Measurements from ENCODE around the gene DND1.
"Not testable (repeated sequence)": the region's sequence is repeated elsewhere in the genome, so short reads cannot be mapped to it uniquely, and the experiment has no call there.

The DND1 gene

GRCh38 chr5:140674211-140674610 is 835 bp upstream of the DND1 start:
- no peak overlapping the region for H3K4me3 Mint-ChIP-seq
- no peak overlapping the region for H3K27ac Mint-ChIP-seq
- peaks cover 61% of the 10 kb centered on the region for H3K36me3 Mint-ChIP-seq (ENCODE audit: low read depth)
- no peaks in the 10 kb centered on the region for H3K27me3 Mint-ChIP-seq (ENCODE audit: low read depth)
- no peaks in the 10 kb centered on the region for H3K9me3 Mint-ChIP-seq
- no peak for TF ChIP-seq CTCF (IDR thresholded peaks at IDR 0.05; ENCODE audit: unreplicated experiment in 3 of 3)
- no peaks in the 10 kb centered on the region for H3K4me1 Mint-ChIP-seq

- TF ChIP-seq CTCF (IDR thresholded peaks at IDR 0.05; ENCODE audit: unreplicated experiment in 3 of 3): no peak
- H3K4me3 Mint-ChIP-seq: no peak overlapping the region
- H3K27me3 Mint-ChIP-seq (ENCODE audit: low read depth): no peaks in the 10 kb centered on the region
- H3K9me3 Mint-ChIP-seq: no peaks in the 10 kb centered on the region
- H3K27ac Mint-ChIP-seq: no peak overlapping the region
- H3K36me3 Mint-ChIP-seq (ENCODE audit: low read depth): peaks cover 64% of the 10 kb centered on the region
- H3K4me1 Mint-ChIP-seq: peaks cover 3% of the 10 kb centered on the region
Measured at GRCh38 chr5:140672455-140673186, 755 bp downstream of the DND1 start.

GRCh38 chr5:140671472-140672125 is 1.8 kb downstream of the DND1 start:
- peaks cover 10% of the 10 kb centered on the region for H3K4me1 Mint-ChIP-seq
- TF ChIP-seq CTCF (IDR thresholded peaks at IDR 0.05; ENCODE audit: unreplicated experiment in 3 of 3): no peak
- no peaks in the 10 kb centered on the region for H3K9me3 Mint-ChIP-seq
- peaks cover 62% of the 10 kb centered on the region for H3K36me3 Mint-ChIP-seq (ENCODE audit: low read depth)
- no peak overlapping the region for H3K4me3 Mint-ChIP-seq
- peak overlapping the region in 1 of 3 experiments; percentile 25 for H3K27ac Mint-ChIP-seq
- no peaks in the 10 kb centered on the region for H3K27me3 Mint-ChIP-seq (ENCODE audit: low read depth)

- not testable (repeated sequence) for H3K4me3 Mint-ChIP-seq; H3K27ac Mint-ChIP-seq; H3K27me3 Mint-ChIP-seq (ENCODE audit: low read depth); H3K9me3 Mint-ChIP-seq
- Mint-ChIP-seq H3K4me1 (peaks cover 15% of the 10 kb centered on the region), H3K36me3 (ENCODE audit: low read depth) (peaks cover 60% of the 10 kb centered on the region)
Measured at GRCh38 chr5:140671035-140671434, 2.3 kb downstream of the DND1 start.

- peak within 1 kb of the TSS; percentile 100 for H3K4me3 Mint-ChIP-seq
- peaks cover 74% of the 10 kb centered on the region for H3K36me3 Mint-ChIP-seq (ENCODE audit: low read depth)
- H3K4me1 Mint-ChIP-seq: peaks cover 23% of the 10 kb centered on the region
- H3K27me3 Mint-ChIP-seq (ENCODE audit: low read depth): no peaks in the 10 kb centered on the region
- peak within 1 kb of the TSS; percentile 95 to 97 (median 97) for H3K27ac Mint-ChIP-seq
- no peak for TF ChIP-seq CTCF (IDR thresholded peaks at IDR 0.05; ENCODE audit: unreplicated experiment in 3 of 3)
- H3K9me3 Mint-ChIP-seq: no peaks in the 10 kb centered on the region
Measured at GRCh38 chr5:140664359-140665119, 8.8 kb downstream of the DND1 start, which contains the start of gene WDR55. WDR55 (plus strand) TSS chr5:140664904; CDS start chr5:140664913, 9 bp downstream.

- peaks cover 74% of the 10 kb centered on the region for H3K36me3 Mint-ChIP-seq (ENCODE audit: low read depth)
- no peaks in the 10 kb centered on the region for H3K27me3 Mint-ChIP-seq (ENCODE audit: low read depth)
- H3K4me1 Mint-ChIP-seq: peaks cover 23% of the 10 kb centered on the region
- TF ChIP-seq CTCF (IDR thresholded peaks at IDR 0.05; ENCODE audit: unreplicated experiment in 3 of 3): no peak
- H3K9me3 Mint-ChIP-seq: no peaks in the 10 kb centered on the region
- peak overlapping the region; percentile 95 to 97 (median 97) for H3K27ac Mint-ChIP-seq
- peak overlapping the region; percentile 100 for H3K4me3 Mint-ChIP-seq
Measured at GRCh38 chr5:140664030-140664358, 9.4 kb downstream of the DND1 start.

- not testable (repeated sequence) for H3K9me3 Mint-ChIP-seq; H3K27me3 Mint-ChIP-seq (ENCODE audit: low read depth); H3K27ac Mint-ChIP-seq; H3K4me3 Mint-ChIP-seq; H3K4me1 Mint-ChIP-seq
- H3K36me3 Mint-ChIP-seq (ENCODE audit: low read depth): peaks cover 80% of the 10 kb centered on the region
Measured at GRCh38 chr5:140660371-140660770, 13.0 kb downstream of the DND1 start.
